SU-DHL-6 (cell line): ENCODE measurements around the gene MAP2K1.

Experiments used
- H2AFZ ChIP-seq: fragments of 200-600 bp; sonication (generic); 2 replicates; pipeline ENCODE4 v1.6.1; 2014; ENCODE audit warnings: low read depth, mild to moderate bottlenecking, moderate library complexity, mixed read lengths, antibody characterized with exemption, low read length; ENCODE audit not compliant: severe bottlenecking
- H3F3A ChIP-seq: fragments of 200-600 bp; shearing (Covaris generic); 2 replicates; pipeline ENCODE4 v1.6.0; 2016; ENCODE audit warnings: antibody characterized with exemption, mild to moderate bottlenecking; ENCODE audit not compliant: insufficient read depth
- H3K27ac ChIP-seq: fragments of 200-600 bp; sonication (generic); 2 replicates; pipeline ENCODE4 v1.5.1; 2016; ENCODE audit warnings: low read depth, mild to moderate bottlenecking, low read length, moderate library complexity, mixed read lengths
- H3K27me3 ChIP-seq: fragments of 200-600 bp; sonication (generic), shearing (Covaris generic); 2 replicates; pipeline ENCODE4 v1.6.0; 2014; ENCODE audit warnings: mild to moderate bottlenecking, low read length
- H3K36me3 ChIP-seq: fragments of 200-600 bp; sonication (generic); 2 replicates; pipeline ENCODE4 v1.6.1; 2014; ENCODE audit warnings: mild to moderate bottlenecking, low read length, mixed read lengths
- H3K4me2 ChIP-seq: fragments of 300-600, 200-600 bp; shearing (Covaris generic), sonication (generic); 2 replicates; pipeline ENCODE4 v1.6.0; 2014; ENCODE audit warnings: low read length, low read depth, mild to moderate bottlenecking; ENCODE audit not compliant: poor library complexity, severe bottlenecking
- H3K4me3 ChIP-seq: fragments of 200-600 bp; sonication (generic); 2 replicates; pipeline ENCODE4 v1.5.1; 2014; ENCODE audit warnings: antibody characterized with exemption, low read length, mild to moderate bottlenecking, mixed read lengths; ENCODE audit not compliant: insufficient read depth, poor library complexity, severe bottlenecking
- H3K79me2 ChIP-seq: fragments of 200-600 bp; sonication (generic); 2 replicates; pipeline ENCODE4 v1.6.1; 2014; ENCODE audit warnings: mild to moderate bottlenecking, low read length, moderate library complexity; ENCODE audit not compliant: insufficient read depth
- H3K9ac ChIP-seq: fragments of 200-600 bp; sonication (generic); 2 replicates; pipeline ENCODE4 v1.7.0; 2014; ENCODE audit warnings: mild to moderate bottlenecking, low read length
- H3K9me2 ChIP-seq: fragments of 200-600 bp; sonication (generic); replicated peaks from 2 replicates; pipeline ENCODE4 v1.6.1; 2014; ENCODE audit warnings: low read length; ENCODE audit not compliant: insufficient read depth
- H3K9me3 ChIP-seq: fragments of 200-600 bp; sonication (generic); 2 replicates; pipeline ENCODE4 v1.6.1; 2014; ENCODE audit warnings: low read length, mixed read lengths; ENCODE audit not compliant: insufficient read depth
- H4K20me1 ChIP-seq: fragments of 200-600 bp; sonication (generic); 2 replicates; pipeline ENCODE4 v1.6.1; 2014; ENCODE audit warnings: low read depth, mild to moderate bottlenecking, antibody characterized with exemption, low read length, moderate library complexity, mixed read lengths
- CTCF ChIP-seq: fragments of 200-600 bp; sonication (generic); IDR thresholded peaks from one replicate; pipeline ENCODE4 v1.5.1; 2017; ENCODE audit warnings: antibody characterized with exemption, mild to moderate bottlenecking, low read length, moderate library complexity; ENCODE audit not compliant: insufficient read depth, poor library complexity, severe bottlenecking
- EZH2phosphoT487 ChIP-seq: fragments of 200-600 bp; sonication (generic), shearing (Covaris generic); conservative IDR thresholded peaks from 2 replicates; pipeline ENCODE4 v1.6.1; 2018; ENCODE audit warnings: mild to moderate bottlenecking, antibody characterized with exemption, low read length, moderate library complexity, mixed read lengths

The MAP2K1 gene

DNA sequence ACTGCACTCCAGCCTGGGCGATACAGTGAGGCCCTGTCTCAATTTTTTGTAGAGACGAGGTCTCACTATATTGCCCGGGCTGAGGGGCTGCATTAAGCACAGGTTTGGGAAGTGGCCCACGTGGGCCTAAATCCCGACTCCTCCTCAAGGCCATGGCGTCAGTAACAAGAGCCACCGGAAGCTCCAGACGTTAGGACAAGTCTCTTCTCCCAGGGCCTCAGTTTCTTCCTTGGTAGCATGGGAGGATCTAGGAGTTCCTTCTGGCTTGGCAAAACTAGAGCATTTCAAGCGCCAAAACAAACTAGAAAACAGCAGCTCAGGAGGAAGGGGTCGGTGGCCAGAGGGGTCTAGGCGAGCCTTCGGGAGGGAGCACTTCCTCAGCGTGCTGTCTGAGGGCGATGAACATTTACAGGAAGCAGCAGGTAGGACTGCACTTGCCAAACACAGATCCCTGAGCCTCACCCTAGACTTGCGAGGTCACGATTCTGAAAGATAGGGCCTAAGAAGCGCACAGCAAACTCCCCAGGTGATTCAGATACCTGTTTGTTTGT is 110.3 kb downstream of the MAP2K1 start:
- no peaks in the 10 kb centered on the region for H3K9me2 ChIP-seq
- H3K4me2 ChIP-seq = peak overlapping the region; percentile 91
- H3K27ac ChIP-seq = peak overlapping the region; percentile 71
- TF ChIP-seq EZH2phosphoT487 (no peak), CTCF (no peak)
- H2AFZ ChIP-seq = peak overlapping the region; percentile 21
- H3F3A ChIP-seq = peaks cover 57% of the 10 kb centered on the region
- H4K20me1 ChIP-seq = peaks cover 7% of the 10 kb centered on the region
- peaks cover 21% of the 10 kb centered on the region for H3K79me2 ChIP-seq
- peak overlapping the region; percentile 89 for H3K9ac ChIP-seq
- no peaks in the 10 kb centered on the region for H3K27me3 ChIP-seq
- no peaks in the 10 kb centered on the region for H3K9me3 ChIP-seq
- H3K36me3 ChIP-seq = peaks cover 37% of the 10 kb centered on the region
- H3K4me3 ChIP-seq = peak overlapping the region; percentile 82

DNA sequence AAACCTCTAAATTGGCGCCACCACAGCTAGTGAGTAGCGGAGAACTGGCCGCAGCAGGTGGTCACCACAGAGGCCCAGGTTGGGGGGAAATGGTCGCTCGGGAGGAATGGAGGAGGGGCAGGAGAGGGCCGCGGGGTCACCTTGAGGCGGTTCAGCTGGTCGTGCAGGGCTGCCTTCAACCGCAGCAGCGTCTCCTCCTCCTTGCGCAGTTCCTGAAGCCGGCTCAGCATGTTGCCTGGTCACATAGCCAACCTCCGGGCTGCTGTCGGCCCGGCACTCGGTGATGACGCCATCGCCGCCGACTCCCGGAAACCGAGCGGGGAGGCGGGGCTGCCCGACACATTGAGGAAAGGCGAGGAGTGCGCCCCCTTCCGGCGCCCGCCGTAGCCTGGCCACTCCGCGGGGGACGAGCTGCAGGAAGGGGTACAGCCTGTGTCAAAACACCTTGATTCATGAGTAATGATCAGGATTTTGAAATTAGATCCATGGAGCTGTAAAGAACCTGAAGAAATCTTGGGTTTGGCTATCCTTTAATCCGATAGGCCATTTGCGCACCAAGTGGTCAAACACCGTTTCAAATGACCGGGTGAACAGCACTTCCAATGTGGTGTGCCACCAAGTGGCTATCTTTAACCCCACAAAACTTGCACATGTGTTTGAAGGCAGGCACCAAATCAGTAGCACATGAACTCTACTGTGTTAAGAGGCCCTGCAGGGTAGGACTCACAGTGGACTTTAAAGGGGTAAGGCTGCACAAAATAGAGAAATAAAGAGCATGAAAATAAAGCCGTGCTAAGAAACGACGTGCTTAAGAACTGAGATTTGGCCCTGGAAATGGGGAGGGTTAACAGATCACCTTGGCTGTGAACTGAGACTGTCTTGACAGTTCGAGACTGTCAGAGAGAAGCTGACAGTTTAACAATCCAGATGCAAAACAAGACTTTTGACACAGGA is 111.1 kb downstream of the MAP2K1 start, which contains the start of gene SNAPC5:
Gene SNAPC5 (minus strand): TSS at position 261 of the 954 bp plus-strand sequence. CDS start 31 bp downstream, at position 230.
- H3K79me2 ChIP-seq = peaks cover 29% of the 10 kb centered on the region

More for the DNA sequence above, 111.1 kb downstream of the MAP2K1 start, which contains the start of gene SNAPC5:
- Histone ChIP-seq H3K36me3 (peaks cover 37% of the 10 kb centered on the region), H3K4me3 (peak within 1 kb of the TSS; percentile 82), H3K9me2 (no peaks in the 10 kb centered on the region), H3K9me3 (no peaks in the 10 kb centered on the region), H2AFZ (peak within 1 kb of the TSS; percentile 21), H3K9ac (peak within 1 kb of the TSS; percentile 89), H3K4me2 (peak within 1 kb of the TSS; percentile 91), H3F3A (peaks cover 60% of the 10 kb centered on the region), H3K27ac (peak within 1 kb of the TSS; percentile 71), H3K27me3 (no peaks in the 10 kb centered on the region), H4K20me1 (peaks cover 13% of the 10 kb centered on the region)
- TF ChIP-seq EZH2phosphoT487 (no peak), CTCF (peak; percentile 99)
